Activated CD8-positive, alpha-beta memory T cell treated with anti-CD3 and anti-CD28 coated beads for 1 hour (primary cell): ENCODE measurements around the gene ABITRAM.
"Not testable (repeated sequence)": the region's sequence is repeated elsewhere in the genome, so short reads cannot be mapped to it uniquely, and the experiment has no call there.

ENCODE experiments used
- DNase-seq, 2 donors: peaks; one replicate each; pipeline ENCODE4 v3.0.0-alpha.2; 2020; ENCODE audit warnings: low read depth in 1 of 2; ENCODE audit errors: extremely low read depth in 1 of 2

Gene ABITRAM

GRCh38 chr9:108934323-108934893 lies at the start of gene ABITRAM:
Gene ABITRAM (plus strand): TSS chr9:108934400. CDS start chr9:108934487, 87 bp downstream.
- peak; percentile 38 to 70 for DNase-seq

GRCh38 chr9:108884701-108885100 lies 49.5 kb upstream of the ABITRAM start:
- DNase-seq = no peak

GRCh38 chr9:108885643-108886348 lies 48.4 kb upstream of the ABITRAM start:
- DNase-seq = no peak

GRCh38 chr9:108886594-108887271 lies 47.5 kb upstream of the ABITRAM start:
- DNase-seq = not testable (repeated sequence)

GRCh38 chr9:108889649-108890067 lies 44.5 kb upstream of the ABITRAM start:
- DNase-seq = no peak

GRCh38 chr9:108894225-108894997 lies 39.8 kb upstream of the ABITRAM start:
- no peak for DNase-seq

- DNase-seq = no peak
These were observed 36.7 kb upstream of the ABITRAM start for GRCh38 chr9:108897324-108898096.

GRCh38 chr9:108899023-108899695 lies 35.0 kb upstream of the ABITRAM start:
- not testable (repeated sequence) for DNase-seq

GRCh38 chr9:108900176-108900575 lies 34.0 kb upstream of the ABITRAM start:
- DNase-seq = no peak

GRCh38 chr9:108903420-108904103 lies 30.6 kb upstream of the ABITRAM start:
- no peak for DNase-seq

- no peak for DNase-seq
These were observed 30.0 kb upstream of the ABITRAM start for GRCh38 chr9:108904161-108904560.

GRCh38 chr9:108905494-108905893 lies 28.7 kb upstream of the ABITRAM start:
- DNase-seq = no peak

- no peak for DNase-seq
These were observed 23.8 kb upstream of the ABITRAM start for GRCh38 chr9:108910402-108910801.

GRCh38 chr9:108910914-108911313 lies 23.3 kb upstream of the ABITRAM start:
- DNase-seq = no peak

- no peak for DNase-seq
These were observed 22.4 kb upstream of the ABITRAM start for GRCh38 chr9:108911820-108912219.

- no peak for DNase-seq
These were observed 20.8 kb upstream of the ABITRAM start for GRCh38 chr9:108913391-108913790.

- no peak for DNase-seq
These were observed 14.7 kb upstream of the ABITRAM start for GRCh38 chr9:108919517-108919916.

GRCh38 chr9:108920401-108920800 lies 13.8 kb upstream of the ABITRAM start:
- not testable (repeated sequence) for DNase-seq

GRCh38 chr9:108921200-108921599 lies 13.0 kb upstream of the ABITRAM start:
- DNase-seq = no peak
